SK-N-SH treated with all-trans-retinoic acid at 6 μM for 48 hours (cell line): ENCODE data around the gene SLC7A4.

Source experiments
- ATAC-seq: fragments of 200-7000 bp; cut with Tn5 transposase; 3 replicates; pipeline ENCODE4 v1.9.1; 2020; ENCODE audit warnings: mild to moderate bottlenecking, moderate library complexity
- ARNTL ChIP-seq: fragments of 450-650 bp; formaldehyde crosslinking; IDR thresholded peaks from 2 replicates; pipeline ENCODE4 v1.5.0; 2020; ENCODE audit warnings: low read depth, mild to moderate bottlenecking, moderate library complexity, borderline replicate concordance
- BACH2 ChIP-seq: fragments of 250-450 bp; sonication (Bioruptor Pico); IDR thresholded peaks from 2 replicates; pipeline ENCODE4 v1.9.0; 2021; ENCODE audit warnings: mild to moderate bottlenecking, borderline replicate concordance
- ESRRG ChIP-seq: fragments of 250-450 bp; sonication (Bioruptor Pico); IDR thresholded peaks from 2 replicates; pipeline ENCODE4 v1.6.1; 2021; ENCODE audit warnings: mild to moderate bottlenecking
- GLIS3 ChIP-seq: fragments of 250-450 bp; sonication (Bioruptor Pico); IDR thresholded peaks from 2 replicates; pipeline ENCODE4 v1.5.0; 2020; ENCODE audit warnings: mild to moderate bottlenecking, moderate library complexity
- OSR1 ChIP-seq: fragments of 250-450 bp; sonication (Bioruptor Pico); IDR thresholded peaks from 2 replicates; pipeline ENCODE4 v1.8.0; 2022; ENCODE audit warnings: moderate library complexity, mild to moderate bottlenecking, inconsistent platforms
- PPARA ChIP-seq: fragments of 250-450 bp; sonication (Bioruptor Pico); IDR thresholded peaks from 2 replicates; pipeline ENCODE4 v1.5.0; 2020; ENCODE audit warnings: mild to moderate bottlenecking, borderline replicate concordance
- RARB ChIP-seq: fragments of 250-450 bp; sonication (Bioruptor Pico); IDR thresholded peaks from 2 replicates; pipeline ENCODE4 v1.8.0; 2021; ENCODE audit warnings: mild to moderate bottlenecking, moderate library complexity
- SNAI2 ChIP-seq: fragments of 250-450 bp; sonication (Bioruptor Pico); IDR thresholded peaks from 2 replicates; pipeline ENCODE4 v1.5.0; 2020; ENCODE audit warnings: mild to moderate bottlenecking, moderate library complexity
- TCF4 ChIP-seq: fragments of 250-450 bp; sonication (Bioruptor Pico); IDR thresholded peaks from 2 replicates; pipeline ENCODE4 v1.8.0; 2021; ENCODE audit warnings: mild to moderate bottlenecking, moderate library complexity, borderline replicate concordance
- TOX ChIP-seq: fragments of 250-450 bp; sonication (Bioruptor Pico); IDR thresholded peaks from 2 replicates; pipeline ENCODE4 v1.8.0; 2021; ENCODE audit warnings: mild to moderate bottlenecking, moderate library complexity, borderline replicate concordance
- ZFP3 ChIP-seq: fragments of 250-450 bp; sonication (Bioruptor Pico); IDR thresholded peaks from 2 replicates; pipeline ENCODE4 v1.5.0; 2020; ENCODE audit warnings: mild to moderate bottlenecking, moderate library complexity
- ZNF70 ChIP-seq: fragments of 450-650 bp; formaldehyde crosslinking; IDR thresholded peaks from 2 replicates; pipeline ENCODE4 v1.5.0; 2020; ENCODE audit warnings: mild to moderate bottlenecking, moderate library complexity
- TF ChIP-seq, protein P1 (sequence below): fragments of 250-450 bp; sonication (Bioruptor Pico); IDR thresholded peaks from 2 replicates; pipeline ENCODE4 v1.5.1; 2021; ENCODE audit warnings: mild to moderate bottlenecking, moderate library complexity
- TF ChIP-seq, protein P2 (sequence below): fragments of 250-450 bp; sonication (Bioruptor Pico); IDR thresholded peaks from 2 replicates; pipeline ENCODE4 v1.5.1; 2020; ENCODE audit warnings: low read depth, mild to moderate bottlenecking, moderate library complexity
- TF ChIP-seq, protein P3 (sequence below): fragments of 250-450 bp; sonication (Bioruptor Pico); IDR thresholded peaks from 2 replicates; pipeline ENCODE4 v1.8.0; 2020; ENCODE audit warnings: mild to moderate bottlenecking, moderate library complexity, borderline replicate concordance
- TF ChIP-seq, protein P4 (sequence below): fragments of 250-450 bp; sonication (Bioruptor Pico); IDR thresholded peaks from 2 replicates; pipeline ENCODE4 v1.8.0; 2021; ENCODE audit warnings: low read depth, mild to moderate bottlenecking, moderate library complexity, borderline replicate concordance
- TF ChIP-seq, protein P5 (sequence below): fragments of 250-450 bp; sonication (Bioruptor Pico); IDR thresholded peaks from 2 replicates; pipeline ENCODE4 v1.5.0; 2020; ENCODE audit warnings: mild to moderate bottlenecking, moderate library complexity

Gene SLC7A4

DNA sequence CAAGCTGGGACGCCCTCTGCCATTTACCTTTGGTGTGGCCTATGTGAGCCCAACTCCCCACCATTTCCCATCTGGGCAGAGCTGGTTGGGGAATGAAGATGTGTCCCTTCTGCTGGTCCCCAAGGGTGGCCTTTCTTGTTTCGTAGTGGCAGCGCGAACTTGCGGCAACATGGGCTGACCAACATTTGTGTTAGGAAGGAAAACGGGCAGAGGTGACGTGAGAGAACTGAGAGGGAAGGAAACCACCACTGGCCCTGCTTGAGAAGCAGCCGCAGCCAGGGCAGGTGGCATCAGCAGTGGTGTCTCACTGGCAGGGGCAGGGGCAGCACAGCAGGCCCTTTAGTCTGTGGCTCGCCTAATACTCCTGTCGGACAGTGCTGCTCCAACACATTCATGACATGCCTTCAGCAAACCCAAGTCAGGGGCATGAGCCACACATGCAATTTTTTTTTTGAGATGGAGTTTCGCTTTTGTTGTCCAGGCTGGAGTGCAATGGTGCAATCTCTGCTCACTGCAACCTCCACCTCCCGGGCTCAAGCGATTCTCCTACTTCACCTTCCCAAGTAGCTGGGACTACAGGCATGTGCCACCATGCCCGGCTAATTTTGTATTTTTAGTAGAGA lies 43.3 kb upstream of the SLC7A4 start:
- TF ChIP-seq TCF4 (no peak), PPARA (CRISPR knock-in tag) (no peak), TOX (CRISPR knock-in tag) (no peak), RARB (no peak), ESRRG (CRISPR knock-in tag) (no peak)
- TF ChIP-seq, protein P1, sequence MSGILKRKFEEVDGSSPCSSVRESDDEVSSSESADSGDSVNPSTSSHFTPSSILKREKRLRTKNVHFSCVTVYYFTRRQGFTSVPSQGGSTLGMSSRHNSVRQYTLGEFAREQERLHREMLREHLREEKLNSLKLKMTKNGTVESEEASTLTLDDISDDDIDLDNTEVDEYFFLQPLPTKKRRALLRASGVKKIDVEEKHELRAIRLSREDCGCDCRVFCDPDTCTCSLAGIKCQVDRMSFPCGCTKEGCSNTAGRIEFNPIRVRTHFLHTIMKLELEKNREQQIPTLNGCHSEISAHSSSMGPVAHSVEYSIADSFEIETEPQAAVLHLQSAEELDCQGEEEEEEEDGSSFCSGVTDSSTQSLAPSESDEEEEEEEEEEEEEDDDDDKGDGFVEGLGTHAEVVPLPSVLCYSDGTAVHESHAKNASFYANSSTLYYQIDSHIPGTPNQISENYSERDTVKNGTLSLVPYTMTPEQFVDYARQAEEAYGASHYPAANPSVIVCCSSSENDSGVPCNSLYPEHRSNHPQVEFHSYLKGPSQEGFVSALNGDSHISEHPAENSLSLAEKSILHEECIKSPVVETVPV = no peak
- TF ChIP-seq, protein P2, sequence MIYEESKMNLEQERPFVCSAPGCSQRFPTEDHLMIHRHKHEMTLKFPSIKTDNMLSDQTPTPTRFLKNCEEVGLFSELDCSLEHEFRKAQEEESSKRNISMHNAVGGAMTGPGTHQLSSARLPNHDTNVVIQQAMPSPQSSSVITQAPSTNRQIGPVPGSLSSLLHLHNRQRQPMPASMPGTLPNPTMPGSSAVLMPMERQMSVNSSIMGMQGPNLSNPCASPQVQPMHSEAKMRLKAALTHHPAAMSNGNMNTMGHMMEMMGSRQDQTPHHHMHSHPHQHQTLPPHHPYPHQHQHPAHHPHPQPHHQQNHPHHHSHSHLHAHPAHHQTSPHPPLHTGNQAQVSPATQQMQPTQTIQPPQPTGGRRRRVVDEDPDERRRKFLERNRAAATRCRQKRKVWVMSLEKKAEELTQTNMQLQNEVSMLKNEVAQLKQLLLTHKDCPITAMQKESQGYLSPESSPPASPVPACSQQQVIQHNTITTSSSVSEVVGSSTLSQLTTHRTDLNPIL = no peak
- TF ChIP-seq, protein P3, sequence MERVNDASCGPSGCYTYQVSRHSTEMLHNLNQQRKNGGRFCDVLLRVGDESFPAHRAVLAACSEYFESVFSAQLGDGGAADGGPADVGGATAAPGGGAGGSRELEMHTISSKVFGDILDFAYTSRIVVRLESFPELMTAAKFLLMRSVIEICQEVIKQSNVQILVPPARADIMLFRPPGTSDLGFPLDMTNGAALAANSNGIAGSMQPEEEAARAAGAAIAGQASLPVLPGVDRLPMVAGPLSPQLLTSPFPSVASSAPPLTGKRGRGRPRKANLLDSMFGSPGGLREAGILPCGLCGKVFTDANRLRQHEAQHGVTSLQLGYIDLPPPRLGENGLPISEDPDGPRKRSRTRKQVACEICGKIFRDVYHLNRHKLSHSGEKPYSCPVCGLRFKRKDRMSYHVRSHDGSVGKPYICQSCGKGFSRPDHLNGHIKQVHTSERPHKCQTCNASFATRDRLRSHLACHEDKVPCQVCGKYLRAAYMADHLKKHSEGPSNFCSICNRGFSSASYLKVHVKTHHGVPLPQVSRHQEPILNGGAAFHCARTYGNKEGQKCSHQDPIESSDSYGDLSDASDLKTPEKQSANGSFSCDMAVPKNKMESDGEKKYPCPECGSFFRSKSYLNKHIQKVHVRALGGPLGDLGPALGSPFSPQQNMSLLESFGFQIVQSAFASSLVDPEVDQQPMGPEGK (CRISPR knock-in tag) = no peak
- no peak for ATAC-seq

DNA sequence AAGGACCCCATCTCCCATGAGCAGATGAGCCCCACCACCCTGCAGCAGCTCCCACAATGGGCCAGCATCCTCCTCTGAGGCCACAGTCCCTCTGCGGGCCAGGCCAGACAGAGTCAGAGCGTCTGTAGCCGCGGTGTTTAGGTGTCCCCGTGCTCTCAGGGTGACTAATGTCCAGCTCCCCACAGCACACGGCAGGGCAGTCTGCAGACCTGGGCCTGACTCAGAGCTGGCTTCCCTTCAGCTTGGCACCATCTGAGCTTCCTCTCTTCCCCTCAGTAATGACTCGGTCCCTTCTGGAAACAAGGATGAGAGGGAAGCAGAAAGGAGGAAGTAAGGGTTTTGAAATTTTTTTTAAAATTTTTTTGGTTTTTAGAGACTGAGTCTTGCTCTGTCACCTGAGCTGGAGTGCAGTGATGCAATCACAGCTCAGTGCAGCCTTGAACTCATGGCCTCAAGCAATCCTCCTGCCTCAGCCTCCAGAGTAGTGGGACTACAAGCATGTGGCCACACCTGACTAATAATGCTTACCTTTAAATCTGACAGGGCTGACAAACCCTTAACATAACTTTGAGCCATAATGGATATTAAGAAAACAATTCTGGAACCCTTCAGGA lies 41.8 kb upstream of the SLC7A4 start:
- TF ChIP-seq GLIS3 = no peak
- no peak for TF ChIP-seq SNAI2 (CRISPR knock-in tag)
- TF ChIP-seq RARB = no peak
- no peak for TF ChIP-seq ZNF70 (CRISPR knock-in tag)
- TF ChIP-seq, protein P1 = no peak
- ATAC-seq = peak; percentile 78

DNA sequence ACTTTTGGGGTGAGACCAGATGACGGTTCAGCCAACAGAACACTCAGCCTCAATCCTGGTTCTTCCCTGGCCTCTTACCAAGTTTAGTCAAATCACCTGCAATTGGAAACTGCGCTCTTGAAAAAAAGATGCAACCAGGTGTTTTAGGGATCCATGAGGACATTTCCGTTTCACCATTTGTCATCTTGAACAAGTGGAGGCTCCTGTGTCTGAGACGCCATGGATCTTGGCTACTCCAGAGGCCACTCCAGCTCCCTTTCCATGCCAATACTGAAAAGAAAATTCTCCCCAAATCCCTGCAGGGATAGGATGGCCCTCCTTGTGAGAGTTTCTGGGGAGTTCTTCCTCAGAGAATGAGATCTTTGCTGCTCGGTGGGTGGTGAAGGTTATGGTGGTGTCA lies 41.1 kb upstream of the SLC7A4 start:
- TF ChIP-seq, protein P4, sequence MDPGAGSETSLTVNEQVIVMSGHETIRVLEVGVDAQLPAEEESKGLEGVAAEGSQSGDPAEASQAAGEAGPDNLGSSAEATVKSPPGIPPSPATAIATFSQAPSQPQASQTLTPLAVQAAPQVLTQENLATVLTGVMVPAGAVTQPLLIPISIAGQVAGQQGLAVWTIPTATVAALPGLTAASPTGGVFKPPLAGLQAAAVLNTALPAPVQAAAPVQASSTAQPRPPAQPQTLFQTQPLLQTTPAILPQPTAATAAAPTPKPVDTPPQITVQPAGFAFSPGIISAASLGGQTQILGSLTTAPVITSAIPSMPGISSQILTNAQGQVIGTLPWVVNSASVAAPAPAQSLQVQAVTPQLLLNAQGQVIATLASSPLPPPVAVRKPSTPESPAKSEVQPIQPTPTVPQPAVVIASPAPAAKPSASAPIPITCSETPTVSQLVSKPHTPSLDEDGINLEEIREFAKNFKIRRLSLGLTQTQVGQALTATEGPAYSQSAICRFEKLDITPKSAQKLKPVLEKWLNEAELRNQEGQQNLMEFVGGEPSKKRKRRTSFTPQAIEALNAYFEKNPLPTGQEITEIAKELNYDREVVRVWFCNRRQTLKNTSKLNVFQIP (CRISPR knock-in tag) = no peak
- TF ChIP-seq PPARA (CRISPR knock-in tag) (no peak), OSR1 (no peak), ARNTL (CRISPR knock-in tag) (no peak), SNAI2 (CRISPR knock-in tag) (no peak), BACH2 (CRISPR knock-in tag) (no peak), RARB (no peak), ZNF70 (CRISPR knock-in tag) (no peak), ZFP3 (CRISPR knock-in tag) (no peak)
- TF ChIP-seq, protein P5, sequence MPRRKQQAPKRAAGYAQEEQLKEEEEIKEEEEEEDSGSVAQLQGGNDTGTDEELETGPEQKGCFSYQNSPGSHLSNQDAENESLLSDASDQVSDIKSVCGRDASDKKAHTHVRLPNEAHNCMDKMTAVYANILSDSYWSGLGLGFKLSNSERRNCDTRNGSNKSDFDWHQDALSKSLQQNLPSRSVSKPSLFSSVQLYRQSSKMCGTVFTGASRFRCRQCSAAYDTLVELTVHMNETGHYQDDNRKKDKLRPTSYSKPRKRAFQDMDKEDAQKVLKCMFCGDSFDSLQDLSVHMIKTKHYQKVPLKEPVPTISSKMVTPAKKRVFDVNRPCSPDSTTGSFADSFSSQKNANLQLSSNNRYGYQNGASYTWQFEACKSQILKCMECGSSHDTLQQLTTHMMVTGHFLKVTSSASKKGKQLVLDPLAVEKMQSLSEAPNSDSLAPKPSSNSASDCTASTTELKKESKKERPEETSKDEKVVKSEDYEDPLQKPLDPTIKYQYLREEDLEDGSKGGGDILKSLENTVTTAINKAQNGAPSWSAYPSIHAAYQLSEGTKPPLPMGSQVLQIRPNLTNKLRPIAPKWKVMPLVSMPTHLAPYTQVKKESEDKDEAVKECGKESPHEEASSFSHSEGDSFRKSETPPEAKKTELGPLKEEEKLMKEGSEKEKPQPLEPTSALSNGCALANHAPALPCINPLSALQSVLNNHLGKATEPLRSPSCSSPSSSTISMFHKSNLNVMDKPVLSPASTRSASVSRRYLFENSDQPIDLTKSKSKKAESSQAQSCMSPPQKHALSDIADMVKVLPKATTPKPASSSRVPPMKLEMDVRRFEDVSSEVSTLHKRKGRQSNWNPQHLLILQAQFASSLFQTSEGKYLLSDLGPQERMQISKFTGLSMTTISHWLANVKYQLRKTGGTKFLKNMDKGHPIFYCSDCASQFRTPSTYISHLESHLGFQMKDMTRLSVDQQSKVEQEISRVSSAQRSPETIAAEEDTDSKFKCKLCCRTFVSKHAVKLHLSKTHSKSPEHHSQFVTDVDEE (CRISPR knock-in tag) = no peak
- TF ChIP-seq, protein P3 (CRISPR knock-in tag) = no peak
- ATAC-seq = no peak
